T-helper 2 cell treated with Interferon-gamma antibody and Interleukin-4, amounts not matched to agents 5 μg/mL and 100 μg/mL, for 36 hours (primary cell): ENCODE results near the gene ARHGAP10.
"Not testable (repeated sequence)": the region's sequence is repeated elsewhere in the genome, so short reads cannot be mapped to it uniquely, and the experiment has no call there.

Experiments used
- DNase-seq: peaks from one replicate; pipeline ENCODE4 v3.0.0; 2021; ENCODE audit warnings: low spot score
- H3K27ac Mint-ChIP-seq: one replicate; pipeline ENCODE4 v1.8.0; 2021; ENCODE audit warnings: mild to moderate bottlenecking, mixed read lengths
- H3K27me3 Mint-ChIP-seq: one replicate; pipeline ENCODE4 v1.8.0; 2021; ENCODE audit warnings: low read depth, mixed read lengths
- H3K36me3 Mint-ChIP-seq: one replicate; pipeline ENCODE4 v1.8.0; 2021; ENCODE audit warnings: low read depth, mixed read lengths
- H3K4me1 Mint-ChIP-seq: one replicate; pipeline ENCODE4 v1.8.0; 2021; ENCODE audit warnings: low read depth, mixed read lengths
- H3K4me3 Mint-ChIP-seq: one replicate; pipeline ENCODE4 v1.8.0; 2022; ENCODE audit warnings: mild to moderate bottlenecking, moderate library complexity, mixed read lengths
- H3K9me3 Mint-ChIP-seq: one replicate; pipeline ENCODE4 v1.8.0; 2021; ENCODE audit warnings: mixed read lengths

The ARHGAP10 gene

GRCh38 chr4:147782087-147782781, 50.3 kb downstream of the ARHGAP10 start:
- peaks cover 50% of the 10 kb centered on the region for H3K4me1 Mint-ChIP-seq
- no peak overlapping the region for H3K4me3 Mint-ChIP-seq
- no peak overlapping the region for H3K27ac Mint-ChIP-seq
- no peaks in the 10 kb centered on the region for H3K36me3 Mint-ChIP-seq
- no peaks in the 10 kb centered on the region for H3K27me3 Mint-ChIP-seq
- no peaks in the 10 kb centered on the region for H3K9me3 Mint-ChIP-seq
- DNase-seq: no peak

- peaks cover 40% of the 10 kb centered on the region for H3K4me1 Mint-ChIP-seq
- H3K27me3 Mint-ChIP-seq: no peaks in the 10 kb centered on the region
- H3K4me3 Mint-ChIP-seq: no peak overlapping the region
- no peaks in the 10 kb centered on the region for H3K36me3 Mint-ChIP-seq
- no peak for DNase-seq
- H3K9me3 Mint-ChIP-seq: no peaks in the 10 kb centered on the region
- H3K27ac Mint-ChIP-seq: no peak overlapping the region
Observed at GRCh38 chr4:147785129-147785528, 53.2 kb downstream of the ARHGAP10 start.

- H3K27me3 Mint-ChIP-seq: no peaks in the 10 kb centered on the region
- H3K9me3 Mint-ChIP-seq: no peaks in the 10 kb centered on the region
- no peak overlapping the region for H3K4me3 Mint-ChIP-seq
- no peaks in the 10 kb centered on the region for H3K36me3 Mint-ChIP-seq
- H3K4me1 Mint-ChIP-seq: peaks cover 33% of the 10 kb centered on the region
- H3K27ac Mint-ChIP-seq: no peak overlapping the region
- no peak for DNase-seq
Observed at GRCh38 chr4:147786031-147786430, 54.1 kb downstream of the ARHGAP10 start.

GRCh38 chr4:147786531-147786930, 54.6 kb downstream of the ARHGAP10 start:
- no peaks in the 10 kb centered on the region for H3K27me3 Mint-ChIP-seq
- no peak overlapping the region for H3K4me3 Mint-ChIP-seq
- peaks cover 33% of the 10 kb centered on the region for H3K4me1 Mint-ChIP-seq
- no peaks in the 10 kb centered on the region for H3K36me3 Mint-ChIP-seq
- no peaks in the 10 kb centered on the region for H3K9me3 Mint-ChIP-seq
- H3K27ac Mint-ChIP-seq: no peak overlapping the region
- no peak for DNase-seq

- DNase-seq: no peak
- Mint-ChIP-seq H3K36me3 (no peaks in the 10 kb centered on the region), H3K27ac (peak overlapping the region; percentile 29), H3K4me1 (peaks cover 35% of the 10 kb centered on the region), H3K27me3 (no peaks in the 10 kb centered on the region), H3K9me3 (no peaks in the 10 kb centered on the region), H3K4me3 (no peak overlapping the region)
Observed at GRCh38 chr4:147787204-147787603, 55.3 kb downstream of the ARHGAP10 start.

- H3K4me1 Mint-ChIP-seq: peaks cover 48% of the 10 kb centered on the region
- DNase-seq: no peak
- no peaks in the 10 kb centered on the region for H3K27me3 Mint-ChIP-seq
- no peaks in the 10 kb centered on the region for H3K36me3 Mint-ChIP-seq
- no peak overlapping the region for H3K27ac Mint-ChIP-seq
- no peaks in the 10 kb centered on the region for H3K9me3 Mint-ChIP-seq
- H3K4me3 Mint-ChIP-seq: no peak overlapping the region
Observed at GRCh38 chr4:147788791-147789190, 56.9 kb downstream of the ARHGAP10 start.

GRCh38 chr4:147789596-147789995, 57.7 kb downstream of the ARHGAP10 start:
- H3K9me3 Mint-ChIP-seq: no peaks in the 10 kb centered on the region
- no peaks in the 10 kb centered on the region for H3K27me3 Mint-ChIP-seq
- no peak for DNase-seq
- H3K27ac Mint-ChIP-seq: no peak overlapping the region
- no peak overlapping the region for H3K4me3 Mint-ChIP-seq
- H3K4me1 Mint-ChIP-seq: peaks cover 56% of the 10 kb centered on the region
- no peaks in the 10 kb centered on the region for H3K36me3 Mint-ChIP-seq

- H3K4me1 Mint-ChIP-seq: peaks cover 59% of the 10 kb centered on the region
- no peaks in the 10 kb centered on the region for H3K9me3 Mint-ChIP-seq
- H3K27me3 Mint-ChIP-seq: no peaks in the 10 kb centered on the region
- H3K4me3 Mint-ChIP-seq: no peak overlapping the region
- no peak overlapping the region for H3K27ac Mint-ChIP-seq
- H3K36me3 Mint-ChIP-seq: no peaks in the 10 kb centered on the region
- DNase-seq: no peak
Observed at GRCh38 chr4:147790412-147790811, 58.5 kb downstream of the ARHGAP10 start.

- H3K4me1 Mint-ChIP-seq: peaks cover 53% of the 10 kb centered on the region
- H3K9me3 Mint-ChIP-seq: no peaks in the 10 kb centered on the region
- H3K4me3 Mint-ChIP-seq: no peak overlapping the region
- DNase-seq: no peak
- no peak overlapping the region for H3K27ac Mint-ChIP-seq
- no peaks in the 10 kb centered on the region for H3K36me3 Mint-ChIP-seq
- no peaks in the 10 kb centered on the region for H3K27me3 Mint-ChIP-seq
Observed at GRCh38 chr4:147791341-147791740, 59.5 kb downstream of the ARHGAP10 start.

- Mint-ChIP-seq H3K27ac (peak overlapping the region; percentile 87), H3K9me3 (no peaks in the 10 kb centered on the region), H3K4me3 (peak overlapping the region; percentile 82), H3K4me1 (peaks cover 51% of the 10 kb centered on the region), H3K27me3 (no peaks in the 10 kb centered on the region), H3K36me3 (peaks cover 2% of the 10 kb centered on the region)
- no peak for DNase-seq
Observed at GRCh38 chr4:147791865-147792264, 60.0 kb downstream of the ARHGAP10 start.

GRCh38 chr4:147793569-147794313, 61.9 kb downstream of the ARHGAP10 start:
- Mint-ChIP-seq H3K27me3 (no peaks in the 10 kb centered on the region), H3K4me3 (peak overlapping the region; percentile 82), H3K4me1 (peaks cover 52% of the 10 kb centered on the region), H3K9me3 (no peaks in the 10 kb centered on the region), H3K27ac (peak overlapping the region; percentile 84), H3K36me3 (peaks cover 10% of the 10 kb centered on the region)
- DNase-seq: peak; percentile 41

GRCh38 chr4:147794314-147794680, 62.4 kb downstream of the ARHGAP10 start:
- Mint-ChIP-seq H3K27me3 (no peaks in the 10 kb centered on the region), H3K36me3 (peaks cover 12% of the 10 kb centered on the region), H3K4me3 (peak overlapping the region; percentile 54), H3K4me1 (peaks cover 55% of the 10 kb centered on the region), H3K9me3 (no peaks in the 10 kb centered on the region), H3K27ac (peak overlapping the region; percentile 84)
- no peak for DNase-seq

GRCh38 chr4:147794787-147795413, 63.0 kb downstream of the ARHGAP10 start:
- Mint-ChIP-seq H3K4me3 (peak overlapping the region; percentile 54), H3K27me3 (no peaks in the 10 kb centered on the region), H3K36me3 (peaks cover 13% of the 10 kb centered on the region), H3K4me1 (peaks cover 61% of the 10 kb centered on the region), H3K27ac (peak overlapping the region; percentile 84), H3K9me3 (no peaks in the 10 kb centered on the region)
- DNase-seq: no peak

- not testable (repeated sequence) for H3K9me3 Mint-ChIP-seq, DNase-seq, H3K27me3 Mint-ChIP-seq
- Mint-ChIP-seq H3K4me3 (peak overlapping the region; percentile 82), H3K27ac (peak overlapping the region; percentile 86), H3K36me3 (peaks cover 23% of the 10 kb centered on the region), H3K4me1 (peaks cover 71% of the 10 kb centered on the region)
Observed at GRCh38 chr4:147799057-147799456, 67.2 kb downstream of the ARHGAP10 start.
